ENCODE measurements around the gene C1orf35.

DNA sequence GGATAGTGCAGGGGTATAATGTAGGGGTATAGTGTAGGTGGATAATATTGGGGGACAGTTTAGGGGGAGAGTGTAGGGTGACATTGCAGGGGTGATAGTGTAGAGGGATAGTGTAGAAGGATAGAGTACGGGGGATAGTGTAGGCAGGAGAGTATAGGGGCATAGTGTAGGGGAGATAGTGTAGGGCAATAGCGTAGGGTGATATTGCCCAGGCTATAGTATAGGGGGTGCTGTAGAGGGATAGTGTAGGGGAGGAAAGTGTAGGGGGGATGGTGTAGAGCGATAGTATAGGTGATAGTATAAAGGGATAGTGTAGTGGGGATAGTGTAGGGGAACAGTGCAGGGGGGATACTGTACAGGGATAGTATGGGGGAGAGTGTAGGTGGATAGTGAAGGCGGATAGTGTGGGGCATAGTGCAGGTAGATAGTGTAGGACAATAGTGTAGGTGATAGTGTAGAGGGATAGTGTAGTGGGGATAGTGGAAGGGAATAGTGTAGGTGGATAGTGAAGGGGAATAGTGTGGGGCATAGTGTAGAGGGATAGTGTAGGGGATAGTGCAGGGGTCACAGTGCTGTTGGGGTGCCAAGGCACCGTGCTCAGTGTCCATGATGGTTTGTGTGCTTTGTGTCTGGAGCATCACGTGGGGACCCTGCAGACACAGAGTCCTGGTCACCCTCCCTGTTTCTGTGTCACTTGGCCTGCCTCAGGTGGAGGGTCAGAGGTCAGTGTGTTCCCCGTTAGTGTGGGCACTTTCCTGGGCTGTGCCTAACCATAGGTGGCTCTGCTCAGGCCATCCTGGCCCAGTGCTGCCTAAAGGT, 31.1 kb downstream of the C1orf35 start:
- TF ChIP-seq, protein P1, sequence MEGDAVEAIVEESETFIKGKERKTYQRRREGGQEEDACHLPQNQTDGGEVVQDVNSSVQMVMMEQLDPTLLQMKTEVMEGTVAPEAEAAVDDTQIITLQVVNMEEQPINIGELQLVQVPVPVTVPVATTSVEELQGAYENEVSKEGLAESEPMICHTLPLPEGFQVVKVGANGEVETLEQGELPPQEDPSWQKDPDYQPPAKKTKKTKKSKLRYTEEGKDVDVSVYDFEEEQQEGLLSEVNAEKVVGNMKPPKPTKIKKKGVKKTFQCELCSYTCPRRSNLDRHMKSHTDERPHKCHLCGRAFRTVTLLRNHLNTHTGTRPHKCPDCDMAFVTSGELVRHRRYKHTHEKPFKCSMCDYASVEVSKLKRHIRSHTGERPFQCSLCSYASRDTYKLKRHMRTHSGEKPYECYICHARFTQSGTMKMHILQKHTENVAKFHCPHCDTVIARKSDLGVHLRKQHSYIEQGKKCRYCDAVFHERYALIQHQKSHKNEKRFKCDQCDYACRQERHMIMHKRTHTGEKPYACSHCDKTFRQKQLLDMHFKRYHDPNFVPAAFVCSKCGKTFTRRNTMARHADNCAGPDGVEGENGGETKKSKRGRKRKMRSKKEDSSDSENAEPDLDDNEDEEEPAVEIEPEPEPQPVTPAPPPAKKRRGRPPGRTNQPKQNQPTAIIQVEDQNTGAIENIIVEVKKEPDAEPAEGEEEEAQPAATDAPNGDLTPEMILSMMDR (IDR thresholded peaks at IDR 0.05), result no peak; the same call in 1 of the 2 replicates
- TF ChIP-seq POLR2AphosphoS5 (IDR thresholded peaks at IDR 0.05; ENCODE audit: low read depth, low read length) (no peak), SIN3A (IDR thresholded peaks at IDR 0.05; ENCODE audit: borderline replicate concordance, insufficient read depth, low read depth, low read length) (no peak), TCF7L2 (IDR thresholded peaks at IDR 0.05; ENCODE audit: low read depth, low read length) (no peak)
- TF ChIP-seq, protein P2, sequence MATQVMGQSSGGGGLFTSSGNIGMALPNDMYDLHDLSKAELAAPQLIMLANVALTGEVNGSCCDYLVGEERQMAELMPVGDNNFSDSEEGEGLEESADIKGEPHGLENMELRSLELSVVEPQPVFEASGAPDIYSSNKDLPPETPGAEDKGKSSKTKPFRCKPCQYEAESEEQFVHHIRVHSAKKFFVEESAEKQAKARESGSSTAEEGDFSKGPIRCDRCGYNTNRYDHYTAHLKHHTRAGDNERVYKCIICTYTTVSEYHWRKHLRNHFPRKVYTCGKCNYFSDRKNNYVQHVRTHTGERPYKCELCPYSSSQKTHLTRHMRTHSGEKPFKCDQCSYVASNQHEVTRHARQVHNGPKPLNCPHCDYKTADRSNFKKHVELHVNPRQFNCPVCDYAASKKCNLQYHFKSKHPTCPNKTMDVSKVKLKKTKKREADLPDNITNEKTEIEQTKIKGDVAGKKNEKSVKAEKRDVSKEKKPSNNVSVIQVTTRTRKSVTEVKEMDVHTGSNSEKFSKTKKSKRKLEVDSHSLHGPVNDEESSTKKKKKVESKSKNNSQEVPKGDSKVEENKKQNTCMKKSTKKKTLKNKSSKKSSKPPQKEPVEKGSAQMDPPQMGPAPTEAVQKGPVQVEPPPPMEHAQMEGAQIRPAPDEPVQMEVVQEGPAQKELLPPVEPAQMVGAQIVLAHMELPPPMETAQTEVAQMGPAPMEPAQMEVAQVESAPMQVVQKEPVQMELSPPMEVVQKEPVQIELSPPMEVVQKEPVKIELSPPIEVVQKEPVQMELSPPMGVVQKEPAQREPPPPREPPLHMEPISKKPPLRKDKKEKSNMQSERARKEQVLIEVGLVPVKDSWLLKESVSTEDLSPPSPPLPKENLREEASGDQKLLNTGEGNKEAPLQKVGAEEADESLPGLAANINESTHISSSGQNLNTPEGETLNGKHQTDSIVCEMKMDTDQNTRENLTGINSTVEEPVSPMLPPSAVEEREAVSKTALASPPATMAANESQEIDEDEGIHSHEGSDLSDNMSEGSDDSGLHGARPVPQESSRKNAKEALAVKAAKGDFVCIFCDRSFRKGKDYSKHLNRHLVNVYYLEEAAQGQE (IDR thresholded peaks at IDR 0.05; ENCODE audit: insufficient read depth in 1 of 2, low read depth in 2 of 2, low read length in 1 of 2), result no peak
